ENCODE data around the gene INTS11. TPM values are rescaled to one million over a fixed set of nuclear protein-coding genes. Genes with fewer than 3 reads are reported as not detected.

The INTS11 gene
- total and polyA plus RNA-seq, 2 experiments from 2014 or later, result 102 to 161 TPM

DNA sequence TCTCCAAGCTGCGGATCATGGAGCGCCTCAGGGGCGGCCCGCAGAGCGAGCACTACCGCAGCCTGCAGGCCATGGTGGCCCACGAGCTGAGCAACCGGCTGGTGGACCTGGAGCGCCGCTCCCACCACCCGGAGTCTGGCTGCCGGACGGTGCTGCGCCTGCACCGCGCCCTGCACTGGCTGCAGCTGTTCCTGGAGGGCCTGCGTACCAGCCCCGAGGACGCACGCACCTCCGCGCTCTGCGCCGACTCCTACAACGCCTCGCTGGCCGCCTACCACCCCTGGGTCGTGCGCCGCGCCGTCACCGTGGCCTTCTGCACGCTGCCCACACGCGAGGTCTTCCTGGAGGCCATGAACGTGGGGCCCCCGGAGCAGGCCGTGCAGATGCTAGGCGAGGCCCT lies 2.8 kb upstream of the INTS11 start:
- Histone ChIP-seq H3K9me2 (ENCODE audit: insufficient read depth) (no peaks in the 10 kb centered on the region), H3K4me3 (no peak overlapping the region), H3F3A (replicated peaks; ENCODE audit: low read depth) (peaks cover 15% of the 10 kb centered on the region; the same call in 1 of the 2 replicates), H3K79me2 (replicated peaks; ENCODE audit: insufficient read depth) (peaks cover 22% of the 10 kb centered on the region), H3K4me1 (ENCODE audit: insufficient read depth) (no peaks in the 10 kb centered on the region), H3K27me3 (ENCODE audit: insufficient read depth) (no peaks in the 10 kb centered on the region), H2AFZ (no peak overlapping the region), H3K4me2 (no peak overlapping the region), H3K36me3 (ENCODE audit: insufficient read depth) (no peaks in the 10 kb centered on the region), H4K20me1 (replicated peaks; ENCODE audit: insufficient read depth) (peaks cover 5% of the 10 kb centered on the region; the same call in 1 of the 2 replicates), H3K27ac (ENCODE audit: low read depth) (no peak overlapping the region)
- Mint-ChIP-seq H3K27me3 (ENCODE audit: insufficient read depth, low read depth, poor library complexity) (peaks cover 16% of the 10 kb centered on the region), H3K9me3 (no peaks in the 10 kb centered on the region; the same call in 2 of the 3 replicates), H3K27ac (no peak overlapping the region), H3K36me3 (ENCODE audit: low read depth) (peaks cover 12% of the 10 kb centered on the region; the same call in 2 of the 3 replicates), H3K4me3 (no peak overlapping the region), H3K4me1 (peaks cover 8% of the 10 kb centered on the region)
- no peak for TF ChIP-seq NANOG (IDR thresholded peaks at IDR 0.05; ENCODE audit: borderline replicate concordance)
- TF ChIP-seq, protein P1, sequence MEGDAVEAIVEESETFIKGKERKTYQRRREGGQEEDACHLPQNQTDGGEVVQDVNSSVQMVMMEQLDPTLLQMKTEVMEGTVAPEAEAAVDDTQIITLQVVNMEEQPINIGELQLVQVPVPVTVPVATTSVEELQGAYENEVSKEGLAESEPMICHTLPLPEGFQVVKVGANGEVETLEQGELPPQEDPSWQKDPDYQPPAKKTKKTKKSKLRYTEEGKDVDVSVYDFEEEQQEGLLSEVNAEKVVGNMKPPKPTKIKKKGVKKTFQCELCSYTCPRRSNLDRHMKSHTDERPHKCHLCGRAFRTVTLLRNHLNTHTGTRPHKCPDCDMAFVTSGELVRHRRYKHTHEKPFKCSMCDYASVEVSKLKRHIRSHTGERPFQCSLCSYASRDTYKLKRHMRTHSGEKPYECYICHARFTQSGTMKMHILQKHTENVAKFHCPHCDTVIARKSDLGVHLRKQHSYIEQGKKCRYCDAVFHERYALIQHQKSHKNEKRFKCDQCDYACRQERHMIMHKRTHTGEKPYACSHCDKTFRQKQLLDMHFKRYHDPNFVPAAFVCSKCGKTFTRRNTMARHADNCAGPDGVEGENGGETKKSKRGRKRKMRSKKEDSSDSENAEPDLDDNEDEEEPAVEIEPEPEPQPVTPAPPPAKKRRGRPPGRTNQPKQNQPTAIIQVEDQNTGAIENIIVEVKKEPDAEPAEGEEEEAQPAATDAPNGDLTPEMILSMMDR (conservative IDR thresholded peaks at IDR 0.05; ENCODE audit: low read depth in 2 of 2), result no peak
- TF ChIP-seq JUNB (IDR thresholded peaks at IDR 0.05; ENCODE audit: unreplicated experiment), result no peak
- TF ChIP-seq ETS1 (IDR thresholded peaks at IDR 0.05), result no peak
- no peak for TF ChIP-seq STAT1 (IDR thresholded peaks at IDR 0.05; ENCODE audit: unreplicated experiment)
- TF ChIP-seq, protein P2, sequence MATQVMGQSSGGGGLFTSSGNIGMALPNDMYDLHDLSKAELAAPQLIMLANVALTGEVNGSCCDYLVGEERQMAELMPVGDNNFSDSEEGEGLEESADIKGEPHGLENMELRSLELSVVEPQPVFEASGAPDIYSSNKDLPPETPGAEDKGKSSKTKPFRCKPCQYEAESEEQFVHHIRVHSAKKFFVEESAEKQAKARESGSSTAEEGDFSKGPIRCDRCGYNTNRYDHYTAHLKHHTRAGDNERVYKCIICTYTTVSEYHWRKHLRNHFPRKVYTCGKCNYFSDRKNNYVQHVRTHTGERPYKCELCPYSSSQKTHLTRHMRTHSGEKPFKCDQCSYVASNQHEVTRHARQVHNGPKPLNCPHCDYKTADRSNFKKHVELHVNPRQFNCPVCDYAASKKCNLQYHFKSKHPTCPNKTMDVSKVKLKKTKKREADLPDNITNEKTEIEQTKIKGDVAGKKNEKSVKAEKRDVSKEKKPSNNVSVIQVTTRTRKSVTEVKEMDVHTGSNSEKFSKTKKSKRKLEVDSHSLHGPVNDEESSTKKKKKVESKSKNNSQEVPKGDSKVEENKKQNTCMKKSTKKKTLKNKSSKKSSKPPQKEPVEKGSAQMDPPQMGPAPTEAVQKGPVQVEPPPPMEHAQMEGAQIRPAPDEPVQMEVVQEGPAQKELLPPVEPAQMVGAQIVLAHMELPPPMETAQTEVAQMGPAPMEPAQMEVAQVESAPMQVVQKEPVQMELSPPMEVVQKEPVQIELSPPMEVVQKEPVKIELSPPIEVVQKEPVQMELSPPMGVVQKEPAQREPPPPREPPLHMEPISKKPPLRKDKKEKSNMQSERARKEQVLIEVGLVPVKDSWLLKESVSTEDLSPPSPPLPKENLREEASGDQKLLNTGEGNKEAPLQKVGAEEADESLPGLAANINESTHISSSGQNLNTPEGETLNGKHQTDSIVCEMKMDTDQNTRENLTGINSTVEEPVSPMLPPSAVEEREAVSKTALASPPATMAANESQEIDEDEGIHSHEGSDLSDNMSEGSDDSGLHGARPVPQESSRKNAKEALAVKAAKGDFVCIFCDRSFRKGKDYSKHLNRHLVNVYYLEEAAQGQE (IDR thresholded peaks at IDR 0.05; ENCODE audit: unreplicated experiment), result no peak
- no peak for TF ChIP-seq ZNF331 (CRISPR knock-in tag; IDR thresholded peaks at IDR 0.05; ENCODE audit: low read depth)
- TF ChIP-seq POLR2AphosphoS5 (IDR thresholded peaks at IDR 0.05; ENCODE audit: low read depth), result no peak
- TF ChIP-seq, protein P3, sequence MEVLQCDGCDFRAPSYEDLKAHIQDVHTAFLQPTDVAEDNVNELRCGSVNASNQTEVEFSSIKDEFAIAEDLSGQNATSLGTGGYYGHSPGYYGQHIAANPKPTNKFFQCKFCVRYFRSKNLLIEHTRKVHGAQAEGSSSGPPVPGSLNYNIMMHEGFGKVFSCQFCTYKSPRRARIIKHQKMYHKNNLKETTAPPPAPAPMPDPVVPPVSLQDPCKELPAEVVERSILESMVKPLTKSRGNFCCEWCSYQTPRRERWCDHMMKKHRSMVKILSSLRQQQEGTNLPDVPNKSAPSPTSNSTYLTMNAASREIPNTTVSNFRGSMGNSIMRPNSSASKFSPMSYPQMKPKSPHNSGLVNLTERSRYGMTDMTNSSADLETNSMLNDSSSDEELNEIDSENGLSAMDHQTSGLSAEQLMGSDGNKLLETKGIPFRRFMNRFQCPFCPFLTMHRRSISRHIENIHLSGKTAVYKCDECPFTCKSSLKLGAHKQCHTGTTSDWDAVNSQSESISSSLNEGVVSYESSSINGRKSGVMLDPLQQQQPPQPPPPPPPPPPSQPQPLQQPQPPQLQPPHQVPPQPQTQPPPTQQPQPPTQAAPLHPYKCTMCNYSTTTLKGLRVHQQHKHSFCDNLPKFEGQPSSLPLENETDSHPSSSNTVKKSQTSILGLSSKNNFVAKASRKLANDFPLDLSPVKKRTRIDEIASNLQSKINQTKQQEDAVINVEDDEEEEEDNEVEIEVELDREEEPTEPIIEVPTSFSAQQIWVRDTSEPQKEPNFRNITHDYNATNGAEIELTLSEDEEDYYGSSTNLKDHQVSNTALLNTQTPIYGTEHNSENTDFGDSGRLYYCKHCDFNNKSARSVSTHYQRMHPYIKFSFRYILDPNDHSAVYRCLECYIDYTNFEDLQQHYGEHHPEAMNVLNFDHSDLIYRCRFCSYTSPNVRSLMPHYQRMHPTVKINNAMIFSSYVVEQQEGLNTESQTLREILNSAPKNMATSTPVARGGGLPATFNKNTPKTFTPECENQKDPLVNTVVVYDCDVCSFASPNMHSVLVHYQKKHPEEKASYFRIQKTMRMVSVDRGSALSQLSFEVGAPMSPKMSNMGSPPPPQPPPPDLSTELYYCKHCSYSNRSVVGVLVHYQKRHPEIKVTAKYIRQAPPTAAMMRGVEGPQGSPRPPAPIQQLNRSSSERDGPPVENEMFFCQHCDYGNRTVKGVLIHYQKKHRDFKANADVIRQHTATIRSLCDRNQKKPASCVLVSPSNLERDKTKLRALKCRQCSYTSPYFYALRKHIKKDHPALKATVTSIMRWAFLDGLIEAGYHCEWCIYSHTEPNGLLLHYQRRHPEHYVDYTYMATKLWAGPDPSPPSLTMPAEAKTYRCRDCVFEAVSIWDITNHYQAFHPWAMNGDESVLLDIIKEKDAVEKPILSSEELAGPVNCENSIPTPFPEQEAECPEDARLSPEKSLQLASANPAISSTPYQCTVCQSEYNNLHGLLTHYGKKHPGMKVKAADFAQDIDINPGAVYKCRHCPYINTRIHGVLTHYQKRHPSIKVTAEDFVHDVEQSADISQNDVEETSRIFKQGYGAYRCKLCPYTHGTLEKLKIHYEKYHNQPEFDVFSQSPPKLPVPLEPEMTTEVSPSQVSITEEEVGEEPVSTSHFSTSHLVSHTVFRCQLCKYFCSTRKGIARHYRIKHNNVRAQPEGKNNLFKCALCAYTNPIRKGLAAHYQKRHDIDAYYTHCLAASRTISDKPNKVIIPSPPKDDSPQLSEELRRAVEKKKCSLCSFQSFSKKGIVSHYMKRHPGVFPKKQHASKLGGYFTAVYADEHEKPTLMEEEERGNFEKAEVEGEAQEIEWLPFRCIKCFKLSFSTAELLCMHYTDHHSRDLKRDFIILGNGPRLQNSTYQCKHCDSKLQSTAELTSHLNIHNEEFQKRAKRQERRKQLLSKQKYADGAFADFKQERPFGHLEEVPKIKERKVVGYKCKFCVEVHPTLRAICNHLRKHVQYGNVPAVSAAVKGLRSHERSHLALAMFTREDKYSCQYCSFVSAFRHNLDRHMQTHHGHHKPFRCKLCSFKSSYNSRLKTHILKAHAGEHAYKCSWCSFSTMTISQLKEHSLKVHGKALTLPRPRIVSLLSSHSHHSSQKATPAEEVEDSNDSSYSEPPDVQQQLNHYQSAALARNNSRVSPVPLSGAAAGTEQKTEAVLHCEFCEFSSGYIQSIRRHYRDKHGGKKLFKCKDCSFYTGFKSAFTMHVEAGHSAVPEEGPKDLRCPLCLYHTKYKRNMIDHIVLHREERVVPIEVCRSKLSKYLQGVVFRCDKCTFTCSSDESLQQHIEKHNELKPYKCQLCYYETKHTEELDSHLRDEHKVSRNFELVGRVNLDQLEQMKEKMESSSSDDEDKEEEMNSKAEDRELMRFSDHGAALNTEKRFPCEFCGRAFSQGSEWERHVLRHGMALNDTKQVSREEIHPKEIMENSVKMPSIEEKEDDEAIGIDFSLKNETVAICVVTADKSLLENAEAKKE (CRISPR knock-in tag; IDR thresholded peaks at IDR 0.05), result no peak
- no peak for TF ChIP-seq EZH2 (IDR thresholded peaks at IDR 0.05; ENCODE audit: low read depth, unreplicated experiment)
- no peak for TF ChIP-seq ZNF114 (CRISPR knock-in tag; IDR thresholded peaks at IDR 0.05)
- no peak for TF ChIP-seq EZH2phosphoT487 (IDR thresholded peaks at IDR 0.05; ENCODE audit: unreplicated experiment)
- no peak for TF ChIP-seq CREB1 (CRISPR knock-in tag; IDR thresholded peaks at IDR 0.05; ENCODE audit: low read depth)
- ATAC-seq (no peak), DNase-seq (ENCODE audit: low spot score) (no peak)

Data from GM23338 (cell line).